Activated naive CD4-positive, alpha-beta T cell treated with anti-CD3 and anti-CD28 coated beads, Interleukin-2, amount 50 U/mL, for 16 hours (primary cell): ENCODE results near the gene ZNF530.
A peak's percentile ranks its signal among the peaks of the same experiment; 100 is the strongest.

Experiments
- DNase-seq: peaks from one replicate; pipeline ENCODE4 v3.0.0-alpha.2; 2020

The ZNF530 gene

DNA sequence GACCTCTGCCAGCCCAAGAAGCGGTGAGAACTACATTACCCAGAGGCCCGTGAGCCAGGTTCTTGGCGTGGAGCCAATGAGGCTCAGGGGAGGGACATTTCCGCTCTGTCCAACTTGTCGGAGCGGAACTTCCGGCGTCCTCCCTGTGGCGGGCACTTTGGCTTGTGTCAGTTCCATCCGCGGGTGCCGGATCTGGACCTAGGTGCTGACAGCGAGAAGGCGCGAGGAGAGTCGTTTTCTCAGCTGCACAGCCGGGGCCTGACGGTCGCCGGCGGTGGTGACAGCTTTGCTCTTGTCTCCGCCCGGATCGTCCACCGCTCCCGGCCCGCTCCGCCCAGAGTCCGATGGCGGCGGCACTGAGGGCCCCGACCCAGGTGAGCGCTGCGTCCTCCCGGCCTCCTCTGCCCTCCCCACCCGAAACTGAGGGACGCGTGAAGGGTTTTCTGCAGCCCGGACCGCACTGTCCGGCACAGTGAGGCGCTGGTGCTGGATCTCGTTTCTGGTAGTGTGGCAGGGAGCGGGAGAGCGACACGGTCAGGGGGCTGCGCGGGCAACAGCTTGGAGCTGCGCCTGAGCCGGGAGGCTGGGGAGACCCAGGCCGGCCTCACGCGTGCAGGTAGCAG is at the start of gene ZNF530:
ZNF530 (plus strand) TSS at position 125 of the 623 bp plus-strand sequence. CDS start 4,461 bp downstream, outside the sequence.
- peak; percentile 87 for DNase-seq

DNA sequence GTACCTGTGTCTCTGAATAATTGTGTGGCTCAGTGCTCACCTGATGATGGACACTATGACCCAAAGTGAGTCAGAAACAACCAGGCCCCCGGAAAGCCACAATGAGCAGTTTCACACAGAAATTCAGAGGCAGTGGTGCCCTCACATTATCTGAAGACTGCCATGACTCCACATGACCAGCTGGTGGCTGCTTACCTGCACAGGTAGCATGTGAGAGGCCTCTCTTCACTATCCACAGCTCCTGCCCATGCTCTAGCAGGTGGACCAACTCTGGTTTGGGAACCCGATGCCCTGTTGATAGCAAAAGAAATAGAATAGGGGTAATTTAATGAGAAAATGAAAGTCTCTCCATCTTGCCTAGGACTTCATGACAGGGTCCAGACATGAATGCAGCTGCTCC is 47.3 kb upstream of the ZNF530 start:
- no peak for DNase-seq

DNA sequence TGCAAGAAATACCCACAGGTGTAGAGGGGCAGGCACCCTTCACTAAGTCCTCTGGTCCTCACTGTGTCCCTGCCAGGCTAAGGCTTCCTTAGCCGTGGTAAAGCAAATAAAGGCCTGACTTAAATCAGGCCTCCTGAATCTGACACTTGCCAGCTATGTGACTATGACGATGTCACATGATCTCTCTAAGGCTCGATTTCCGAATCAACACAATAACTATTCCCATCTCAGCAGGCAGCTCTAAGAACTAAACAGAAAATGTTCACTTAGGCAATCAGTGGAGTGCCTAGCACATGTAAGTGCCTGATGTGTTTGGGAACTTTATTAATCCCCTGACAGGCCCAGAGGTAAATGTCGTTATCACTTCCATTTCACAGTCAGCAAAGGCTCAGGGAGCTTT is 42.0 kb upstream of the ZNF530 start:
- DNase-seq: no peak

DNA sequence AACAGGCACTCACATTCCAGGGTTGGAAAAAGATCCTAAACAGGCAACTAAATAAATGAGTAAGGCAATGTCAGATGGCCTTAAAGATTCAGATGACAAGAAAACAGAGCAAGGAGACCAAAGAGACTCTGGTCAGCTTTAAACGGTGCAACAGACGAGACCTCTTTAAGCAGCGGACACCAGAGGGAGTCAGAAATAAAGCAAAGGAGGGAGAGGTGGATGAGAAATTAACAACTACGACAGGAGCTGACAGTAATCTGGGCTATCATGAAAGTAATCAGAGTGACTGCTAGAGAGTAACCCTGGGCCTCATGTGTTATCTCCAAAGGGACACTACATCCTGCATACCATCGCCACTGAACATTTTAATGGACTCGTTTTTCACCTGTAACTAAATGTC is 41.2 kb upstream of the ZNF530 start:
- DNase-seq: no peak

DNA sequence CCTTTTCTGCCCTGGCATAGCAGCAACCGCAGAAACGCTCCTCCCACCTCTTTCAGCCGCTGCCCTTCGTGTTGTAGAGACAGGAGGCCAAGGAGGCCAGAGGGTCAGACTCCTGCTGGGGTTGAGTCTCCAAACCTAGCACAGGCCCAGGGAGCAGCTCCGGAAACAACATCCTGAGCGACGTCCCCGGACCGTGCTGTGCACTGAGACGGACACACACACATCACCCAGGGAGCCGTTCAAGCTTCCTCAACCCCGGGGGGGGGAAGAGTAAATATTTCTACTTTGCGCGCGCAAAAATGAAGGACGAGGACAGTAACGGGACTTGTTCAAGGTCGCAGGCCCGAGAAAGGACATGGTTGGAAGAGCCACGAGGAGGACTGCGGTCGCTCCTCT is 40.7 kb upstream of the ZNF530 start:
- peak; percentile 17 for DNase-seq

DNA sequence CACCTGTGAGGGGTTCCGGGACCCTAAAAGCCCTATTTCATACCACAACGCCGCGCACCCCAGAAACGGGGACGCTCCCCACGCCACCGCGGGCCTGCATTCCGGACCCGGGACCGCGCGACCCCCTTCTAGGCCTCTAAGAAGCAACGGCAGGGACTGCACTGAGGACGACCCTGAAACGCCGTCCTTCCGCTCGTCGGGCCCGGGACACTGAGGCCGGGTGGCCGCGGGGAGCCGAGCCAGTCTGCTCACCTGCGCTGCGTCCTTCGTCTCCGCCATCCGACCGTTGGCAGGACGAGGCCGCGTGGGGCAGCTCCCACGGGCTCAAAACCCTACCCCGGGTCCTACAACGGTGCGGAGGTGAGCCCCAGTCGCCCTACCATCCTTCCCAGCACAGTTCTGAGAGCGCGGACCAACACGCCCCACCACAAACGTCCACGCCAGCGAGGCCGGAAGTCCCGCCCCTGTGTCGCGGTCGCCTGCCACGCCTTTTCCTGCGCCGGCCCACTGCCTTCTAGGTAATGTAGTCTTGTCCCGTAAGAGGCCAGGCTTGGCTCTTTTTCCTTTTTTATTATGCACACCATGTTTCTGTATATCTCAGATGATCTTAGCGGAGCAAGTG is 40.2 kb upstream of the ZNF530 start, which contains the start of gene ZNF550:
ZNF550 (minus strand) TSS at position 460 of the 622 bp plus-strand sequence; CDS start at position 279, 181 bp downstream.
- DNase-seq: peak; percentile 91

DNA sequence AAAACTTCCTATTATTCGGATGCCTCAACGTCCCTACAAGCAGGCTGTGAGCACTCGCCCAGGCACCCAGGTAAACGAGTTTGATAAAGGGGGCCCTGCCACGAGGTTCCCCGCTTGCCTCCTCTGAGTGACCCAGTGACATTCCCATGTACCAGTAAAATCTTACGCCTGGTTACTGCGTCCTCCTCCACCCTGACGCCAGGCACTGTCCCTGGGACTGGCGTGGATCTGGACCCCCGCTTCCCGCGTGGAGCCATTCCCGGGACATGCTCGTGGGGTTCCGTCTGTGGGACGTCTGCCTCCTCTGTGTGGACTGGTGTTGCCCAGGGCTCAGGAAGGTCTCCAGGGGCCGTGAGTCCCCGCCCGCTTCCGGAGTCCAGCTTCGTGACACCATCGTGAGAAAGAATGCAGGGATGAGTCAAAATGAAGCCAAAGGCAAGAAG is 39.6 kb upstream of the ZNF530 start:
- no peak for DNase-seq

DNA sequence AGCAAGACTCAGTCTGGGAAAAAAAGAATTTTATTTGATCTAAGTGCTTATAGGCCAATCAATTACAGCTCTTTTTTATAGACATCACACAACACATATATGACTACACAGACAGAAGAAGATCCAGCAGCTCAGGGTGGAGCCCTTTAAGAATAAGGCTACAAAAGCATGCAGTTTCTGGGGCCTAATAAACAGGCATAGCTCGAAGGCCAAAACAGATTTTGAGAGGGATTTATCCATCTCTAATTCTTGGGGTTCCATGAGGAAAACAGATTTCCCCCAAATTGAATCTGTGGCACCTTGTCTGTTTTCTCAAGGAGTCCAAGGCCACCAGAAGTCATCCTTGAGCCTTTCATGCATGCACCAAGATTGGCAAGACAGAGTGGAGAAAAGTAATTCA is 36.1 kb upstream of the ZNF530 start:
- DNase-seq: no peak

DNA sequence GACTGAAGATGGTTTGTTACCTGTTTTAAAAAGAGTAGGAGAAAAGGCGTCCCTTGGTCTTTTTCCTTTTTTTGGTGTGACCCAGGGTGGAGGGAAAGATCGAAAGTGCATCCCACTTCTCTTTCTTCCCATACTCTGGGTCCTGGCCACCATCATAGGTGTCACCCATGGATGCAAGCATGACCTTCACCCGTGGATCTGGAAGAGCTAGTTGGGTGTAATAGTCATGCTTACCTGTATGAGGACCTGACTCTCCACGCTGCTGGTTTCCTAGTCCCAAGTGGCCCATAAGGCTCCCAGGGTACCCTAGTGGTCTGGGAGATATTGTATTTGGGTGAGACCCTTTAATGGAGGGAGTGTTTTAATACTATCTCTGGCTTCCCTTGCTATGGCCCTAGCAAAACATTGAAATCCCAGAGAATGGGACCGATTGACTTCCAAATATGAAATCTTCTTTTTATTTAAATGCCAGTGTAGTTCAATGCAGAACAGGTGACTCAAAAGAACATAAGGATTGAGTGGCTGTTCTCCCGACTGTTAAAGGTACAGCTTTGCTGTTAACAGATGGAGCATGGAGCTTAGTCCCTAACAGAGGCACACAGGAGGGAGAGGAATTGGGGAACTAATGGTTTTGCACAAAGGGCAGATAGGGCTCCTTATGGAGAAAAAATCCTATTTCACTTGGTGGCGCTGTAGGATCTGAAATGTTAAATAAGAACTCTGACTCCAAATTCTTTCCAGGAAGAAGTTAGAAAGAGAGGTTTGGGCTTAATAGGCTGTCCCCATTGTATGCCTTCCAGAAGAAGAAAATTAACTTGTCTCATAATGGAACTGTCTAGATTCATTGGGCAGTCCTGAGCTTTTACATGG is 33.1 kb upstream of the ZNF530 start:
- DNase-seq: no peak

DNA sequence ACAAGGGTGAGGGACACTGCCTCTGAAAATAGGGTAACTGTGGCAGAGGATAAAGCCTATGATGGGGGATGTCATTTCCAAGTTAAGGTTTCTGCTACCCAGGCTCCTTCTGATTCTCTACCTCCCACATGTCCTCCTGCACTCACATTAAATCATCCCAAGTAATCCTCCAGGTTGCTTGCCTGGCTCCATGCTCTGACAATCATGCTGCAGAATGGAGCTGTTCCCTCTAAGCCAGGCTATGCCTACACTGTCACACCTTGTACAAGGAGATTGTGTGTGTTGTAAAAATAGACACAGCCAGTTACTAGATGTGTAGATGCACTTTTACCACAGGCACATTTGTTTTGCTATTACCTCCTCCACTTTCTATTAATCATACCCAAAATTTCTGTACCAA is 29.0 kb upstream of the ZNF530 start:
- no peak for DNase-seq

DNA sequence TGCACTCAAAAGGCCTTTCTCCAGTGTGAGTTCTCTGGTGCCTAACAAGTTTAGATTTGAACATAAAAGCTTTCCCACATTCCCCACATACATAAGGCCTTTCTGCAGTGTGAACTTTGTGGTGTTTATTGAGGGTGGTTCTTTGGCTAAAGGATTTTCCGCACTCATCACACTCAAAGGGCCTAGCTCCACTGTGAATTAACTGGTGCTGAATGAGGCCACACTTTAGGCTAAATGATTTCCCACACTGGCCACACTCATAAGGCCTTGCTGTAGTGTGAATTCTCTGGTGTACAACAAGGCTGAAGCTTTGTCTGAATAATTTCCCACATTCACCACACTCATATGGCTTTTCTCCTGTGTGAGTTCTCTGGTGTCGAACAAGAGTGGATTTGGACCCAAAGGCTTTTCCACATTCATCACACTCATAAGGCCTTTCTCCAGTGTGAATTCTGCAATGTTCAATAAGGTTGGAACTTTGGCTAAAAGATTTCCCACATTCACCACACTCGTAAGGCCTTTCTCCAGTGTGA is 27.2 kb upstream of the ZNF530 start:
- DNase-seq: no peak

DNA sequence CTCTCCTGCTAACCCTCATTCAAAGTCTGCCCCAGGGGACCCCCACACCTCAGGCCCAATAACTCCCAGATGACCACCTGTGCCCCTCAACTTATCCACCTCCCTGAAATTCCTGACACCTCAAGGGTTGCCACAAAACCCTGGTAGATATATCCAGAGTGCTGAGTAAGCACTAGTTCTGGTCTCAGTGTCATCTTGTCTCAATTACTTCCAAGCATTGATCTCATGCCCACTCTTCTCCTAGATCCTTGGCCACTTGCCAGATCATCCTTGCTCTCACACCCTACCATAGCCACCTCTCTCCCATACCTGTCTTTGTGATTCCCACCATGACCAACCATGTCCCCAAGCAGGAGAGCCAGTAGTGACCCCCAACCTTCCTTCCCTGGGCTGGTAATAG is 23.0 kb upstream of the ZNF530 start:
- DNase-seq: no peak

DNA sequence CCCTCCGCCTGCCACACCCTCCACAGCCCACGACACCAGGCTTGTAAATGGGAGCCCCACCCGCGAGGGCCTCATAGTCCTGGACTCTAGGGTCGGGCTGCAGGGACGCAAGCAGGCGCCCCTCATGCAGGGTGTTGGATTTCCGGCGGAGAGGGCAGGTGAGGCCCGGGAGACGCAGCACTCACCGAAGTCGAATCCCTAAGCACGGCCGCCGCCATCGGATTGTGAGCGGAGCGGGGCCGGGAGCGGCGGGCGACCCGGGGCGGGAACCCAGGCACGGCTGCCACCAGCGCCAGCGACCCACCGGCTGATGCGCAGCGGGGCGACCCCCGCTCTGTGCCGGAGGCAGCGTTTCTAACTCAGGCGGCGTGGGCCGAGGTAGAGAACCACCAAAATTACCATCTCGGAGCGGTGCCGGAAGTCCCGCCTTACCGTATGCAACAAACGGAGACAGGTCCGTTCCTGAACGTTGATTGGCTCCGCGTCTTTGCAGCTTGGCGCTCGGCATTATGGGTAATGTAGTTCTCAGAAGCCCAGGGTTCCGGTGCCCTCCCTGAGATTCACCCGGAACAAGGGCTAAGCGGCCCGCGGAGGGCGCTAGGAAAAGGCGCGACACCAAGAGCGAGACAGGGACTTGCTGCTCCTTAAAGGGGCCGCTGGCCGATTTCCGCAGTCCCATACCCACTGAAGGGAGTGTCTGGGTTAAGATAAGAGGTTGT is 21.0 kb upstream of the ZNF530 start, which contains the start of gene ZNF416:
ZNF416 (minus strand) TSS at position 425 of the 719 bp plus-strand sequence; CDS start at position 218, 207 bp downstream.
- DNase-seq: peak; percentile 96

DNA sequence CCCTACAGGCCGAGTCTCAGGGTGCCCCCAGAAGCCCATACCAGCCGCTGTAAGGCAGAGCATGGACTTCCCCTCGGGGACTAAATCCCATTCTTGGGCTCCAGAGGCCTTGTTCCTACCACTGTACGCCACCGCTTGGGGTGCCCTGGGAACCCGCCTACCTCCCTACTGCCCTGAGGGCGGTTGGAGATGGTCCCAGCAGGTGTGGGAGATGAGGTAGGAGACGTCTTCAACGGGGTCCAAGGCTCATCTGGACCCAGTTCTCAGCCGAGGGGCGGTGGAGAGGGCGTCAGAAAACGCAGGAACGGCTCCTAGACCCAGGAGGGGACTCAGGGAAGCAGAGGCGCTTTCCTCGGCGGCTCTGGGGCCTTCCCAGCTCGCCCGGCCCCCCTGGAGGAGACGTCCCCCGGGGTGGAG is 16.6 kb upstream of the ZNF530 start:
- DNase-seq: peak; percentile 11

DNA sequence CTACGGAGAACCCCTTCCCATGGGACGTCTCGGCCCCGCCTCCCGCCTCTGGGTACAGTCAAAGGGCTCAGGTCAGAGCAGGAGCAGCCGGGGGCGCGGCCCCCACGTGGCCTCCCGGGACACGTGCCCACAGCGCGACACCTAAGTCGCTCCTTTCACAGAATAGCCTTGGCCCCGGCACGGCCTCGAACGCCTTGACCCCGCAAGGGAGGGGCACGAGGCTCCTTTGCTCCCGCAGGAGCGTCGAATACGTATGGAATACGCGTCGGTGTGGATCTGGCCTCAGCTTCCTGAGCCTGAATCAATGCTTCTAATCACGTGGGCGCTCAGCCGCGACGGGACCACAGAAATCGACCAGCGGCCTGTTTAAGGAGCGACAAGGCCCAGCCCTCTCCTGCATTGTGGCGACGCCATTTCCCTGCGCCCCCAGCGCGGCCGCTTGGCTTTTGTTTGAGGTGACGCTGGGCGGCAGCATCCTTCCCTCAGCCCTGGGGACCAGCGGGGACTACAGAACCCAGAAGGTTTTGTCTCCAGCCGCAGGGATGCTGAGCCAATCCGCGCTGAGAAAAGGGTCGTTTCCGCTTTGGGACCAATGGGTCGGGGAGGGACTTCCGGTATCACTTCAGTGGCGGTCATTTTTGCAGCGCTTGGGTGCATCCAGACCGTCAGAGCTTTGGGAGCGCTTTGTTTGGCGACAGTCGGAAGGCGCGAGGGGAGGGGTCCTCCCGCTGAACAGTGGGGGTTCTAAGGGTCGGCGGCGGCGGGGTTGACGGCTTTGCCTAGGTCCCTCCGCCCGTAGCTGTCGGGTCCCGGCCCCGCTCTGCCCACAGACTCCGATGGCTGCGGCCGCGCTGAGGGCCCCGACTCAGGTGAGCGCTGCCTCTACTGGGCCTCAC is 15.9 kb upstream of the ZNF530 start, which contains the start of gene ZIK1:
ZIK1 (plus strand) TSS at position 625 of the 896 bp plus-strand sequence; CDS start at position 837, 212 bp downstream.
- DNase-seq: peak; percentile 88

DNA sequence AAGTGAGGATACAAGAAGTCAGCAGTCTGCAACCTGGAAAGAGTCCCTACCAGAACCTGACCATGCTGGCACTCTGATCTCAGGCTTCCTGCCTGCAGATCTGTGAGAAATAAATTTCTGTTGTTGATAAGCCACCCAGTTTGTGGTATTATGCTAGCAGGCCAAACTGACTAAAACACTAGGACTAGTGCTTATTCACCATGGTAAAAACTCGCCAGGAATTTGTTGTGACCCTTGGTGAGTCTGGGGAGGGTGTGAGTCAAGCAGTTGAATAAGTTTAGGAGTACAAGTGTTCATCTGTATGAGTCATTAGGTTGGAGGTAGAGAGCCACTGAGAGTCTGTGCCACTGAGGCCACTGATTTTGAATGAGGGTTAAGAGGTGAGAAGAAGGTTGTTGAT is 12.2 kb upstream of the ZNF530 start:
- no peak for DNase-seq

DNA sequence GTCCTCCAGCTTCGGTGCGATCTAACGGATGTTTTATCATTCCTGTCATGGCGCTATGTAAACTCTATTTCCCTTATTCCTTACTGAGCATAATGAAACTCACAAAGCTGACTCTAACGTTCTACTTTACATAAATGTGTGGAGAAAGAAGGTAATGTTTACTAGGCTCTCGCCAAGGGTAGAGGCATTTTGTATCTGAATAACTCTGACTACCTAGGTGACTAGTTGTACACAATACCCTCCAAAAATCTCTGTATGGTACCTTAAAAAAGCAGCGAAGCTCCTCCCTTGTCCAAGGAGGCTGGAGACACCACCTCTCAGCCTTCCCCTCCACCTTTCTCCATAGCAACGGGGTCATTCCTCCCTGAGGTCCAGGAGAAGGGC is 316 bp upstream of the ZNF530 start:
- no peak for DNase-seq

DNA sequence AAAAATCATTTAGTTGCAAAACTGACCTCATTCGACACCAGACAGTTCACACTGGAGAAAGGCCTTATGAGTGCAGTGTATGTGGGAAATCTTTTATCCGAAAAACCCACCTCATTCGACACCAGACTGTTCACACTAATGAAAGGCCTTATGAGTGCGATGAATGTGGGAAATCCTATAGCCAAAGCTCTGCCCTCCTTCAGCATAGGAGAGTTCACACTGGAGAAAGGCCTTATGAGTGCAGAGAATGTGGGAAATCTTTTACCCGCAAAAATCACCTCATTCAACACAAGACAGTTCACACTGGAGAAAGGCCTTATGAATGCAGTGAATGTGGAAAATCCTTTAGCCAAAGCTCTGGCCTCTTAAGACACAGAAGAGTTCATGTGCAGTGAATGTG is 7.2 kb downstream of the ZNF530 start:
- DNase-seq: no peak

DNA sequence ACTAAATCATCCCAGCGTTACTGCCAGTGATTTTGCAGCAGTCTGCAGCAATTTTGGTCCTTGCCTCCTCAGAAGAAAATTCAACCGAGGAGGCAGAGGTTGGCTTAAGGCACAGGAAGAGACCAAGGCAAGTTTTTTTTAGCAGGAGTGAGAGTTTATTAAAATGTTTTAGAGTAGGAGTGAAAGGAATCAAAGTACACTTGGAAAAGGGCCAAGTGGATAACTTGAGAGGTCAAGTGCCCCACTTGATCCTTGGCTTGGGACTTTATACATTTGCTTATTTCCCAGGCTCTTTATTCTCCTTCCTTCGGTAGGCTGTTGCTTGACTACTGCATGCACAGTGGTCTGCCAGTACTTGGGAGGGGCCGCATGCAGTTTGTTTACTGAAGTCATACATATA is 11.4 kb downstream of the ZNF530 start:
- DNase-seq: no peak

DNA sequence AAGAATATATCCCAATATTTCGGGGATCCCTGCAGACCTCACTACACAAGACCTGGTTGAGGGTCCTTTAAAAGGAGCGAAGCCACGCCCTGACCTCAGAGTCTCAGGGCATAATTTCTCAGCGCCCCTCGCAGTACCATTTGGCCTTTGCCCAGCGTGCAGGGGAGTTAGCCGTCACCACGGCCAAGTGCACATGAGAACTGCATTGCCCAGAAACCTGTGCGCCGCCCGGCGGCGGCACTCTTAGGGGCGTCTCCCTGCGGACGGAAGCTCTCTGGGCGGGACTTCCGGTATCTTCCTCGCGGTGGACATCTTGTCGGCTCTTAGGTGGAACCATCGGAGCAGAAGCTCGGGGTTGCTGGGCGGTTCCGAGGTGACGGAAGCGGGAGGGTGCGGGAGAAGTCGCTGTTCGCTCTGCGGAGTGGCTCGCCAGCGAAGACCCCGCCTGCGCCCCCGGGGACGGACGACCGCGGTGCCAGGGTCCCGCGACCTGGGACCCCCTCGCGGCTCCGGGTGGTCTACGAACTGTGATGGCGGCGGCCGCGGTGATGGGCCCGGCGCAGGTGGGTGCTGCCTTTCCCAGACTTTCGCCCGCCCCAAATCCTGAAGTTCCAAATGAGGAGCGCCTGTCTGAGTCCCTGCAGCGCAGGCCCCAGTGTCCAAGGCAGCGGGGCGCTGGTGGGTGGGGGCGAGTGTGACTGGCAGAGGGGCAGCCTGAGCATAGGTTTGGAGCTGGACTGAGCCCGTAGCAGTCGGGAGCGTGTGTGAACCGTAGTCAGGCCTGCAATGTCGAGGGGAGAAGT is 14.5 kb downstream of the ZNF530 start, which contains the start of gene ZNF134:
ZNF134 (plus strand) TSS at position 302 of the 803 bp plus-strand sequence. CDS start 5,227 bp downstream, outside the sequence.
- DNase-seq: peak; percentile 93
